GM18907 (cell line): ENCODE data around the gene ACOXL.
"Not testable (repeated sequence)": the region's sequence is repeated elsewhere in the genome, so short reads cannot be mapped to it uniquely, and the experiment has no call there.

Experiments
- ATAC-seq: cut with Tn5 transposase; IDR thresholded peaks from one replicate; pipeline ENCODE4 v1.9.1; 2021; ENCODE audit warnings: mild to moderate bottlenecking, moderate library complexity; ENCODE audit not compliant: unreplicated experiment

ACOXL gene

DNA sequence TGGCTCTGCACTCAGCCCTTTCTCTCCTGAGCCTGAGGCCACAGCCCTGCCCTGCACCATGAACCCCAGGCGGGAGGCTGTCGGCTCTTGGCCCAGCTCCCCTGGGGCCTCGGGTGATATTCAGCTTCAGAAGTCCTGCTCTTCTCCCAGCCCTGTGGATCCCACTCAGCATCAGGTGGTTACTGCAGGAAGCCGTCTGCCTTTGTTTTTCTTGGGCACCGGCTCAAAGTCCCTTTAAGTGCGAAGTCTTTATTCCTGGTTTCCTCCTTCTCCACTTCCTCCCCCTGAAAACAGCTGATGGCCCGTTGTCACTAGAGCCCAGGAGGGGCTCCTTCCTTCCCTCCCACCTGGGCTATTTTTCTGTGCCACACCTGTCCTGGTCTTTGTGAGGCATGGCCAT is 226.8 kb downstream of the ACOXL start:
- no peak for ATAC-seq

DNA sequence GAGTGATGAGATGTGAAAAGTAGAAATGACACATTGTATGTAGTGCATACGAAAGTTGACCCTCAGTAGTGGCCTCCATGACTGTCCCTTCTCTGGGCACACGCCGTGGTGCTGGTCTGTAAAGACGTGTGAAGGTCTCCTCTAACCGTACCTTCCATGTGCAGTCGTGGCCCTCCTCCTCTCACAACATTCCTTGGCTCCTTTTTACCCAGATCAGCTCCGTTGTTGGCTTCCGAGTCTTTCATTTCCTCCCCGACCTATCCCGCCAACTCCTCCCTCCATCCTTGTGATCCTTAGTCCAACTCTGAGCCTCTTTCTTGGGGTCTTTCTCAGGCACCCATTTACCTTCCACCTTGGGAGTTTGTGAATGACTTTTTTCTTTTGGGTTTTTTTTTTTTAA is 227.9 kb downstream of the ACOXL start:
- ATAC-seq = no peak

DNA sequence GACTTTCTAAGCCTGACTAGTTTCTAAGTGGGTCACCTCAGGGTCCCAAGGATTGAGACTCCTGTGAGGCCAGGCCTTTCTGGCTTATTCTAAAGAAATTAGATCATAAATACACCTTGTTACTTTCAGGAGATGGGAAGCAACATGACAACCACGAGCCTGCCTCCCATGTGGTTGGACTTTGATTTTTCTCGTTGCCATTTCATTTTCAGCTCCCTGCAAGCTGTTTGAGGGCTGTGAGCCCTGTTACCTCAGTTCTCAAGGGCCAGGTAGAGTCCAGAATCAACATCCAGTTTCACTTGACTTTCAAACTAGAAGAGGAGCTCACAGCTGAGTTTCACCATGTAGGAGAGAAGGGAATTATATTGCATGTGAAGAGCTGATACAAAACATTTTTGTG is 228.6 kb downstream of the ACOXL start:
- no peak for ATAC-seq

DNA sequence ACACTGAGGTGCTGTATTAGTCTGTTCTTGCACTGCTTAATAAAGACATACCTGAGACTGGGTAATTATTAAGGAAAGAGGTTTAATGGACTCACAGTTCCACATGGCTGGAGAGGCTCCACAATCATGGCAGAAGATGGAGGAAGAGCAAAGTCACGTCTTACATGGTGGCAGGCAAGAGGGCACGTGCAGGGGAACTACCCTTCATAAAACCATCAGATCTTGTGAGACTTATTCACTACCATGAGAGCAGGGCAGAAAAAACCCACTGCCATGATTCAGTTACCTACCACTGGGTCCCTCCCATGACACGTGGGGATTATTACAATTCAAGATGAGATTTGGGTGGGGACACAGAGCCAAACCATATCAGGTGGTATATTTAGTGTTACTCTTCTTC is 229.3 kb downstream of the ACOXL start:
- not testable (repeated sequence) for ATAC-seq

DNA sequence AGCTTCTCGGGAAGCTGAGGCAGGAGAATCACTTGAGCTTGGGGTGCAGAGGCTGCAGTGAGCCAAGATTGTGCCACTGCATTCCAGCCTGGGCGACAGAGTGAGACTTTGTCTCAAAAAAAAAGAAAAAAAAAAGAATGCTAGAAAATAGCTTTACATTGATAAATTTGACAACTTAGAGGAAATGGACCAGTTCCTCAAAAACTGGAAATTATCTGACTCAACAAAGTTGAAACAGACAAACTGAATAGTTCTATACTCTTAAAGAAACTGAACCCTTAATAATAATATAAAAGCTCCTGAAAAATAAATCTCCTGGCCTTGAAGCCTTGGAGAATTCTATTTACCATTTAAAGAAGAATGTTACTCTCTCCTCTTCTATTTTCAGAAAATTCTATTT is 237.3 kb downstream of the ACOXL start:
- ATAC-seq = no peak

DNA sequence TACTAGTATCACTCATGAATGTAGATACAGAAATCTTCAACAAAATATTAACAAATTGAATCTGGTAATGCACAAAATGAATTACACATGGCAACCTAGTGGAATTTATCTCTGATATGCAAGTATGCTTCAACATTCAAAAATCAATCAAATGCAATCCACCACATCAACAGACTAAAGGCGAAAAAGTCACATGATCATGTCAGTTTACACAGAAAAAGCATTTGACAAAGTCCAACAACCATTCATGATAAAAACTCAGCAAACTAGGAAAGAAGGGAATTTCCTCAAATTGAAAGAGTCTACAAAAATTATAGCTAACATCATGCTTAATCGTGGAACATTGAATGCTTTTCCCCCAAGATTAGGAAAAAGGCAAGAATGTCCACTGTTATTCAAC is 237.8 kb downstream of the ACOXL start:
- no peak for ATAC-seq

DNA sequence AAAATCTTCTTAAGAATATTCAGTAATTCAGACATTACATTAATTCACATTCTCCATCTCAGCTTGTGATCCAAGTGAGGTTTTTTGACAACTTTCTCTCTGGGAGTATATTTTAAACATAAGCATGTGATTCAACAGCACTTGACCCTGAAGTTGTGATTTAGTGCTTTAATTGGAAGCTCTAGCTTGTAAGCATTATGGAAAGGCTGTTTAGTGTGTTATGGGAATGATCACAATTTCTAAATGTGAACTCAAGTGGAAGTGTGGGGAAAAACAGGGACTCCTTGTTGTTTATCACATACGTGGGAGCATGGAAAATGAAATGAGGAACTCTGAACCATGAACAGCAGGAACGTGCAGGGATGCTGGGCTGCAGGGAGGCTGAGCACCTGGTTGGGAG is 239.4 kb downstream of the ACOXL start:
- ATAC-seq = no peak

DNA sequence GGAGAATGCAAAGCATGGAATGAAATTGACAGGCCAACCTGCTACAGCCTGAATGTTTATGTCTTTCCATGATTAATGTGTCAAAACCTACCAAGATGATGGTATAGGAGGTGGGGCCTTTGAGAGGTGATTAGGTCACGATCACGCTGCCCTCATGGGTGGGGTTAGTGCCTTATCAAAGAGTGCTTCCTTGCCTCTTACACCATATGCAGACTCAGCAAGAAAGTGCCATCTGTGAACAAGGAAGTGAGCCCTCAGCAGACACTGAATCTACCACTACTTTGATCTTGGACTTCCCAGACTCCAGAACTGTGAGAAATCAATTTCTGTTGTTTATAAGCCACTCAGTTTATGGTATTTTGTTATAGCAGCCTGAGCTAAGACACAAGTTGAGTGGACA is 240.9 kb downstream of the ACOXL start:
- no peak for ATAC-seq

DNA sequence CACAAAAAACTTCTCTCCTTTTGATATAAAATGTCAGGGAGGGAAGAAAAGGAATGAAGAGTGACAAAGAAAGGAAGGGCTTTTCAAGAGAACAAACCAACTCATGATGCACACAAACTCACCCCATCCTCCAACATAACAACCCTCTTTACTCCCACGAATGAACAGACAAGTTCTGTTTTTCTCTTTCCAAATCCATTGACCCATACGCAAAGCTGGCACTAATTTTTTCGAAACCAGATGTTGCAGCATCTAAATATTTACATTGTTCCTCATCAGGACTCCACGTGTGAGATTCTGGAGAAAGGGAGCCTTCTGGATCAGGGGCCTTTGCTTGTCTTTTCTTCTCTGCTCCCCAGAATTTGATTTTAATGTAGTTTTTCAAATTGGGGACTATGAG is 245.0 kb downstream of the ACOXL start:
- no peak for ATAC-seq

DNA sequence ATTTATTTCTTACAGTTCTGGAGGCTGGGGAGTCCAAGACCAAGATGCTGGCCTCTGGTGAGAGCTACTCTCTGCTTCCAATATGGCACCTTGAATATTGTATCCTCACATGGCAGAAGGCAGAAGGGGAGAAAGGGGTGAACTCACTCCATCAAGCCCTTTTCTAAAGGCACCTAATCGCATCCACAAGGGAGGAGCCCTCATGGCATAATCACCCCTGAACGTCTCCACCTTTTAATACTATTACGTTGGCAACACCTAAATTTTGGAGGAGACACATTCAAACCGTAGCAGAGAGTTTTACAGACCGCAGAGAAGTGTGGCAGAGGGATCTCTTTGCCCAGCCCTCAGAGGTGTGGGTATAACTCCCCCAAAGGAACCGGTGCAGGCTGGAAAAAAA is 245.8 kb downstream of the ACOXL start:
- no peak for ATAC-seq

DNA sequence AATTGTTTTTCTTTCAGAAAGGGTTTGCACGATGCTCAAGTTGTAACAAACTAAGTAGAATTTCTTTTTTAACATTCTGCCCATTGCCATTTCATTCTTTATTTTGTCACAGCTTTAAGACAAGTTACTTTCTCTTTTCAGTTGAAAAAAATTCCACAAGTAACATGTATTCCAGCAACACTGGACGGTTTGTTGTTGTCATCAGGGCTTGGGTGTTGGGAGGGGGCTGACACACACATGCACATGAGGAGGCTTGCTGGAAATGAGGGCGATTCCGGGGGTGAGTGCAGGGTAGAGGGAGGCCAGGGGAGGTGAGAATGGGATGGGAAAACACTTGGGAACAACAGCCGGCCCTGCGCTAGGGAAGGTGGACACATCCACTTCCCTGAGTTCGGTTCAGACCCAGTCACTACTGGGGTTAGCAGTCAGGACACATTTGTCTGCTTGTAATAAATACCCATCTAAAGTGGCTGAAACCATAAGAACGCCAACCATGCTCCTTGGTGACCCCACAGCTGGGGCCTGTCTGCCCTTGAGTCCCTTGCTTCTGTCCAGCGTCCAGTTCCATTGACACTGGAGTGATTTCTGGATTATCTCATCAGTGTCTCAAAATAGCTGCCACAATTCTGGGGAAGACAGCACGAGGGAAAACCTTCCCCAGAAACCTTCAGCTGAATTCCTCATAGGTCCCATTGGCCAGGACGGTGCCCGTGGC is 246.5 kb downstream of the ACOXL start:
- ATAC-seq = no peak

DNA sequence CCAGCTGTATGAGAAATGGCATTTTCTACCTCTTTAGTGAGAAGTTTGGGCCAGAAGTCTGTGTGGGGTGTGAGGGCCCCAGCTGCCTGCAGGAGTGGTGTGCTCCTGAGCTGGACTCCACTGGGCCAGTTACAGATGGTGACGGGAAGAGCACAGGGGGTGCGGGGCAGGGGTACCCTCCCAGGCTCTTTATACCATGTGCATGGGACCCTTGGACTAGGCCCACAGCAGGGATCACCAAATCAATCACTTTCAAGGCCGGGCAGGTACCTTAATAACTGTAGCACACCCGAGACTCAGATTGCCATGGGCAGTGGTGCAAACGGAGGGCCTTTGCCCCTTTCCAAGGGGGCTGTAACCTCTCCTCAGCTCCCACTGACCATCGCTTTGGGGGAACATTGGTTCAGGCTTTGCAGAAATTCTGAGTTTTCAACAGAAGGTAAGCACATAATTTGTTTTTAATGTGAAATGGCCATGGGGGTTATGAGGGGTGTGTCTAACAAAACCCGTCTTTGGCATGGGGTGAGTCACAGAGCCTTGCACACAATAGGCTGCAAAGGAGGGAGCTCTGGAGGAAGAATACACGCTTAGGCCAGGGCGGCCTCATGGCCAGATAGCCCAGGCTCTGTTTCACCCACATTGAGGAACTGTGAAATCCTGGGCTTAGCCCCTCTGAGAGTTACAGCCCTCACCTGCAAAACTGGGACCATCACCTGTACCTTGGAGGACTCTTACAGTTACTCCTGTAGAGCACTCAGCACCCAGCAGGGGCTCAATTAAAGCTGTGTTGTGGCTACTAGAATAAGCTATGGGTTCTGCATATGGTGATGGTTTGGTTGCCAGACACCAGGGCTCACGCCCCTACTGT is 247.3 kb downstream of the ACOXL start:
- ATAC-seq = no peak

DNA sequence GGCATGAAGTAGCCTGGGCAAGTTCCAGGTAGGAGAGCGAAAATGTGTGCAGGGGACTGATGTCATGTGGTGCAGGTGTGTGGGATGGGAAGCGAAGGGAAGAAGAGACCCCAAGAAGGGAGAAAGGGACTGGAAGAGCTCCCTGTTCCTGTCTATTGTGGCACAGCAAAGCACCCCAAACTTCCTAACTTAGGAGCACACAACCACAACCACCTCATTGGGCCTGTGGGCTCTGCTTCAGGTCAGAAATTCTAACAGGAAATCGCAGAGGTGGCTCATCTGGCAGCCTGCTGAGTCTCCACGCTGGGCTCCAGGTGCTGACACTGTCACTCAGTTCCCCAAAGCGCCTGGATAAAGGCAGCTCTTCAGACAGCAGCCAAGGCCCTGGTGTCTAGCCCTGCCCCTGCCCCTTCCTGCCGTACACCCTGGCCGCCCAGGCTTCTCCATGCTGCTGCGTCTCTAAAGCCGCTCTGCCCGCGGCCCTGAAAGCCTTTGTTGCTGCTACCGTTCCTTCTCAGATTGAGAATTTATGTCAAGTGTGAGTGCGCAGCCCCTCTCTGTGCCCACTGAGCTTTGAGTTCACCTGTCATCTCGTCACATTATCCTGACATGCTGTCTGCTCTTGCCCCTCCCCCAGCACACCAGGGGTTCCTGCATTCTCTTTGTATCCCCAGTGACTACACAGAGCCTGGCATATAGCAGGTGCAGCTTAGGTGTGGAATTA is 248.1 kb downstream of the ACOXL start:
- ATAC-seq = no peak

DNA sequence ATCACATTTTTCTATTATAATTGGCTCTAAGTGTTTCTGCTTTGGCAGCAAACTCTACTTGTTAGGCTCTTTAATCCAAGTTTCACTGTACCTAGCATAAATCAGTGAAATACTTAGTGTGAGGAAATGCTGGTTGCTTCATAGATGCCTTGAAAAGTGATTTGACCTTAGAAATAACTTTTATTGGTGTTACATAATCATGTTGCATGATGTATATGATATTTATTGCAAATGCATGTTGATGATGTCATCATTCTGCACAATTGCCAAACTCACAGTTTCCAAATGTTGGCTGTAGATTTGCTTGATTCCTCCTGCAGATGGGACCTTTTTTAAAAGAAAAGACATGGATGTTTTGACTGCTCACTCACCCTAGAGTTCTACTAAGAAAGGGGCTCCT is 250.8 kb downstream of the ACOXL start:
- ATAC-seq = no peak

DNA sequence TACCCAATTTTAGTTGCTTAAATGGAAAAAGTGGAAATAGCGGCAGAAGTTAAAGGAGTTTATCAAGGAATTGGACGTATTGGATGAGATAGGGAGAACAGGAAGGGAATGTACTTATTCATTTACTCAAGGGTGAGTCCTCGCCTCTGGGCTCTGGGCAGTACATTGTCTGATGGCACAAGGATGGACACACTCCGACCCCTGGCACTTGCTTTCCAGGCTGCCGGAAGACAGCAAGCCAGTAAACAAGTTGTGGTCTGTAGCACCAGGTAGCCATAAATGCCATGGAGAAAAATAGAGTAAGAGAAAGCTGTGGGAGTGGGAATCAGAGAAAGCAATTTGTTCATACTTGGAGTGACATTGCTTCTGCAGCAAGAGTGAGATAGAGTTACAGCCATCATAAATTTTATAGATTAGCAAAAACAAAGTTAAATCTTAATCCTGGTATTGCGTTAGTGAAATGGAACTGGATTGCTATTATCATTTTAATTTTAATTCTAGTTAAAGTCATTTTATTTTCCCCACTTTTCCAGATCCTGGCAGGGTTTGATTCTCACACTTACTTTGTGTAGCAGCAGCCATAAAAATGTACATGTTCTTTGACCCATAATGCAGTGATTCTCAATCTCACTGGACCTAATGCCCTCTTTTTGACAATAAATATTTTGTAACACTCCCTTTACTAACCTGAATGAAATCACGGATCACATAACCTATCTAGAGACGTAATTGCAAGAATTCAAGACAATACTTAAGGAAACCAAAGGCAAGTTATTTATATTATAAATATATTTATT is 252.5 kb downstream of the ACOXL start:
- no peak for ATAC-seq

DNA sequence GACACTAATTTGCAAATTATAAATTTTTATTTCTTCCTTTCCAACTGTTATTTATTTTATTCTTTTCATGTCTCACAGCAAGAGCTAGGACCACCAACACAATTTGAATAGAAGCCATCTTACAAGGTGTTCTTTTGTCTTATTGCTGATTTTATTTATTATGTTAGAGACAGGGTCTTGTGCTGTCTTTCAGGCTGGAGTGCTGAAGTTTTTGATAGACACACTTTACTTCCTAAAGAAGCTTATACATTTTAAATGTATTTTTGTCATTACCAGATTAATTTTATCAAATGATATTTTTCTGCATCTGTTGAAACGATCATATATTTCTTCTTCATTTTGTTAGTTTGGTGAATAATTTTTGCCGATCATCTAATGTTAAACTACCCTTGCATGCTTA is 258.1 kb downstream of the ACOXL start:
- no peak for ATAC-seq

DNA sequence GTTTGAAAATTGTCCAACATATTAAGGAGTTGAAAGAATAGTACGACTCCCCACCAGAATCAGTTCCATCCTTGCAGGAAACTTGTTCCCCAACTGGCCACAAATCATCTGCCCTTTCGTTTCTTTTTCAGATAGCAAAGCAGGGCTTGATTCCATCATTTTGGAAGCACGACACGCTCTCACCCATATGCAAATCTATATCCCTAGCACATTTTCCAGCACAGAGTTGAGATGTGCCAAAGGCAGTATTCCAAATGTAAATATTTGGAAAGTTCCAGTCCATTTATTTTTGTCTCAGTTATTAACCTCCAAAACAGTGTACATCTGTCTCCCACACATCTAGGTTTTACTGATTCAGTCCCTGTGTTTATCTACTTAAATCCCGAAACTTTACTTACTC is 259.5 kb downstream of the ACOXL start:
- no peak for ATAC-seq

DNA sequence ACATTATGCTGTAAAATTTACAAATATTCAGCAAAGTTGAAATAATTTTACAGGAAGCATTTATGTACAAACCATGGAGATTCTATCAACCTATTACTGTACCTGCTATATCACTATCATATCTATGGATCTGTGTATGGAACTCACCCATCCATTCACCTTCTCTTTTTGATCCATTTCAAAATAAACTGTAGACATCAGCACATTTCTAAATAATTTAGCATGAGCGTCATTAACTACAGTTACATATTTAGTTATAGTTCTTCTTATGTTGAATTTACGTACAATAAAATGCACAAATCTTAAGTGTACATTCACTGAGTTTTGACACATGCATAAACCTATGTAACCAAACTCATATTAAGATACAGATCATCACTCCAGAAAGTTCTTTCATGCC is 260.5 kb downstream of the ACOXL start:
- ATAC-seq = no peak

DNA sequence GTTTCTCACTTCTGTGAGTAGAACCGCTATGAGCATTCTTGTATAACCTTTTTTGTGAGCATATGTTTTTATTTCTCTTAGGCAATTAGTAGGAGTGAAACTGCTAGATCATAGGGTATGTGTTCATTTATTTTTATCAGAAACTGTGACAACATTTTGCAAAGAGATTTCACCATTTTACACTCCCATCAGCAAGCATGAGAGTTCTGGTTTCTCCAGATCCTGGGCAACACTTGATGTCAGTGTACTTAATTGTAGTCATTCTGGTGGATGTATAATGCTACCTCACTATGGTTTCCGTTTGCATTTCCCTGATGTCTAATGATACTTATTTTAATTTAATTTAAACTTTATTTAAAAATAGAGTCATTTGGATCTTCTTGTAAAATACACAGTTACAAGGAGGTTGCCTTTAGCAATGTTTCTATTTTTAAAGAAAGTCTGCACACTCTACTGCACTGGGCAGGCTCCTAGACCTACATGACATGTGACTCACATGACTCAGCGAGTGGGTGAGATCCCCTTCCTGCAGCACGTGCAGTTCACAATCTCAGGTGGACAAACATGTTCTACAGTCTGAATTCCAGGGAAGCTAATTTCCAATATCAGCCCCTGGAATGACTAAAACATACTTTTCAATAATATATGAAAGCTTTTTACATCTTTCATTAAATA is 261.3 kb downstream of the ACOXL start:
- no peak for ATAC-seq

DNA sequence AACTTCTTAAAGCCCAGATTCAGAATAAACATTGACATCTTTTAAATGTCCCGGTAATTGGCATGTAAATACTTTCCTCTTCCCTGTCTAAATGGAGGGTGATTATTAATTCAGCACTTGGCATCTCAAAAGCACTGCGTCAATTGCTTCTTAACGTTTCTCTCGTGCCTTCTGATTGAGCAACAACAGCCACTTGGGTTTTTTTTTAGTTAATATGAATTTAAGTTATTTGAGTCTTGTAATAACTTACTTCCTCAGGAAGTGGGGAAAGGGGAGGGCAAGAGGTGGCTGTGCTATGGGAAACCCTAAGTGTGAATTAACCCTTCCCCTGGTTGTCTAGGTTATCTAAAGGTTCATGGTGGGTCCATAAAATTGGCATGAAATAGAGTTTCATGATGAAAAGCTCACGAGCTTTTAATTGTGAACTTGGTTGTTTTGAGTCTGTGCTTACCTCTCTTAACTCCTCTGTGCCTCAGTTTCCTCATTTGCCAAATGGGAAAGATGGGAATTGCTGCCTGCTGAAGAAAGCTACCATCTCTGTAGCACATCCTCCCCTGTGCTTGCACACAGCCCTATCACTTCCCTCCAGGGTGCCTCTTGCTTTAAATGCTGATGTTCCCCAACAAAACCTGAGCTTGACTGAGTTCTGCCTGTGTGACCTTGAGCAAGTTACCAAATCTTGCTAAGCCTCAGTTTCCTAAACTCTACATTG is 262.0 kb downstream of the ACOXL start:
- no peak for ATAC-seq
